Activated B cell treated with CpG ODN at 0.5 μM for 24 hours (primary cell): ENCODE measurements around the gene TRIM9. TPM values are rescaled to one million over a fixed set of nuclear protein-coding genes. Genes with fewer than 3 reads are reported as not detected.

Experiments used
- ATAC-seq: fragments of 200-7000 bp; cut with Tn5 transposase; one replicate; pipeline ENCODE4 v1.10.0; 2021; ENCODE audit warnings: low read depth, mild to moderate bottlenecking, moderate library complexity
- CTCF ChIA-PET: fragments of 350-600 bp; sonication (Branson Sonifier 250); formaldehyde crosslinking; loops from one replicate; lab custom pipeline; 2021; ENCODE audit warnings: antibody characterized with exemption; lab: Charles Lee
- POLR2A ChIA-PET: fragments of 350-600 bp; sonication (Branson Sonifier 250); formaldehyde crosslinking; loops from one replicate; lab custom pipeline; 2021; ENCODE audit warnings: antibody characterized with exemption; lab: Charles Lee
- DNase-seq: peaks from one replicate; pipeline ENCODE4 v3.0.0; 2022
- H3K27ac Mint-ChIP-seq: one replicate; pipeline ENCODE4 v1.8.0; 2020; ENCODE audit warnings: mixed read lengths
- H3K27me3 Mint-ChIP-seq: one replicate; pipeline ENCODE4 v1.8.0; 2021; ENCODE audit warnings: mixed read lengths
- H3K36me3 Mint-ChIP-seq: one replicate; pipeline ENCODE4 v1.8.0; 2021; ENCODE audit warnings: low read depth, mixed read lengths
- H3K4me1 Mint-ChIP-seq: one replicate; pipeline ENCODE4 v1.8.0; 2021; ENCODE audit warnings: mixed read lengths
- H3K4me3 Mint-ChIP-seq: one replicate; pipeline ENCODE4 v1.8.0; 2020; ENCODE audit warnings: mild to moderate bottlenecking, mixed read lengths
- H3K9me3 Mint-ChIP-seq: one replicate; pipeline ENCODE4 v1.8.0; 2020; ENCODE audit warnings: mixed read lengths
- CTCF ChIP-seq: fragments of 200-600 bp; IDR thresholded peaks from one replicate; pipeline ENCODE4 v1.8.0; 2022; ENCODE audit warnings: antibody characterized with exemption, mild to moderate bottlenecking
- intact Hi-C: fragments of 100-400 bp; cut with micrococcal nuclease; formaldehyde crosslinking; loops from one replicate; pipeline ENCODE4 v1.15.1; 2024
- total RNA-seq: library from RNA; stranded (reverse); gene quantifications from 2 replicates; pipeline ENCODE4 v1.2.3, GENCODE V29; 2022

TRIM9 gene
- total RNA-seq, 1 donor from 2014 or later: 0.67 TPM

GRCh38 chr14:50937325-50937724 is 157.6 kb downstream of the TRIM9 start:
- Mint-ChIP-seq H3K4me3 (no peak overlapping the region), H3K9me3 (no peaks in the 10 kb centered on the region), H3K27ac (no peak overlapping the region), H3K36me3 (no peaks in the 10 kb centered on the region), H3K4me1 (no peaks in the 10 kb centered on the region), H3K27me3 (peaks cover 37% of the 10 kb centered on the region)
- ChIA-PET POLR2A (no interaction called here), CTCF (no interaction called here)
- intact Hi-C loops: no loop called here
- TF ChIP-seq CTCF: no peak
- DNase-seq (no peak), ATAC-seq (no peak)

- ChIA-PET CTCF (no interaction called here), POLR2A (no interaction called here)
- no peak overlapping the region for H3K4me3 Mint-ChIP-seq
- no peak for TF ChIP-seq CTCF
- DNase-seq: no peak
- no peaks in the 10 kb centered on the region for H3K4me1 Mint-ChIP-seq
- H3K9me3 Mint-ChIP-seq: no peaks in the 10 kb centered on the region
- H3K27ac Mint-ChIP-seq: no peak overlapping the region
- intact Hi-C loops: no loop called here
- H3K27me3 Mint-ChIP-seq: peaks cover 34% of the 10 kb centered on the region
- no peaks in the 10 kb centered on the region for H3K36me3 Mint-ChIP-seq
- no peak for ATAC-seq
These were observed 158.0 kb downstream of the TRIM9 start for GRCh38 chr14:50936882-50937281.

- ChIA-PET POLR2A (no interaction called here), CTCF (no interaction called here)
- peaks cover 29% of the 10 kb centered on the region for H3K27me3 Mint-ChIP-seq
- H3K27ac Mint-ChIP-seq: no peak overlapping the region
- DNase-seq (no peak), ATAC-seq (no peak)
- no peaks in the 10 kb centered on the region for H3K9me3 Mint-ChIP-seq
- no peaks in the 10 kb centered on the region for H3K4me1 Mint-ChIP-seq
- no peak for TF ChIP-seq CTCF
- H3K4me3 Mint-ChIP-seq: no peak overlapping the region
- H3K36me3 Mint-ChIP-seq: no peaks in the 10 kb centered on the region
- intact Hi-C loops: no loop called here
These were observed 158.9 kb downstream of the TRIM9 start for GRCh38 chr14:50936016-50936340.

- CTCF ChIA-PET: no interaction called here
These were observed 159.5 kb downstream of the TRIM9 start for GRCh38 chr14:50935126-50936015.

More at GRCh38 chr14:50935126-50936015, 159.5 kb downstream of the TRIM9 start:
- intact Hi-C loops: no loop called here
- Mint-ChIP-seq H3K9me3 (no peaks in the 10 kb centered on the region), H3K27me3 (peaks cover 26% of the 10 kb centered on the region), H3K36me3 (no peaks in the 10 kb centered on the region), H3K4me1 (no peaks in the 10 kb centered on the region), H3K4me3 (no peak overlapping the region), H3K27ac (no peak overlapping the region)
- DNase-seq: no peak
- no peak for TF ChIP-seq CTCF
- ATAC-seq: no peak
- POLR2A ChIA-PET: no interaction called here
